NCI-H526 treated with DMSO at 0.1 percent for 48 hours (cell line): ENCODE measurements around the gene RER1.
"Not testable (repeated sequence)": the region's sequence is repeated elsewhere in the genome, so short reads cannot be mapped to it uniquely, and the experiment has no call there.

Experiments
- DNase-seq: peaks from one replicate; lab custom pipeline; 2025; lab: John Stamatoyannopoulos, UW

The RER1 gene

GRCh38 chr1:2427976-2428375 lies 36.3 kb downstream of the RER1 start:
- DNase-seq: no peak

- DNase-seq: no peak
These were observed 36.8 kb downstream of the RER1 start for GRCh38 chr1:2428490-2428889.

GRCh38 chr1:2429780-2430591 lies 38.3 kb downstream of the RER1 start:
- no peak for DNase-seq

GRCh38 chr1:2430592-2430973 lies 38.9 kb downstream of the RER1 start:
- no peak for DNase-seq

- no peak for DNase-seq
These were observed 39.5 kb downstream of the RER1 start for GRCh38 chr1:2431103-2431502.

GRCh38 chr1:2431518-2431917 lies 39.9 kb downstream of the RER1 start:
- DNase-seq: no peak

- no peak for DNase-seq
These were observed 40.8 kb downstream of the RER1 start for GRCh38 chr1:2432441-2432844.

GRCh38 chr1:2433196-2433595 lies 41.6 kb downstream of the RER1 start:
- DNase-seq: no peak

GRCh38 chr1:2433936-2434655 lies 42.5 kb downstream of the RER1 start:
- DNase-seq: no peak

- no peak for DNase-seq
These were observed 43.5 kb downstream of the RER1 start for GRCh38 chr1:2435091-2435490.

GRCh38 chr1:2435746-2436355 lies 44.2 kb downstream of the RER1 start:
- no peak for DNase-seq

- DNase-seq: no peak
These were observed 45.2 kb downstream of the RER1 start for GRCh38 chr1:2436876-2437275.

GRCh38 chr1:2437617-2438016 lies 46.0 kb downstream of the RER1 start:
- DNase-seq: no peak

- no peak for DNase-seq
These were observed 46.4 kb downstream of the RER1 start for GRCh38 chr1:2438038-2438437.

GRCh38 chr1:2438641-2439040 lies 47.0 kb downstream of the RER1 start:
- DNase-seq: no peak

- no peak for DNase-seq
These were observed 47.7 kb downstream of the RER1 start for GRCh38 chr1:2439369-2439768.

GRCh38 chr1:2440346-2440745 lies 48.7 kb downstream of the RER1 start:
- not testable (repeated sequence) for DNase-seq

- DNase-seq: no peak
These were observed 50.1 kb downstream of the RER1 start for GRCh38 chr1:2441746-2442145.

GRCh38 chr1:2442661-2443060 lies 51.0 kb downstream of the RER1 start:
- DNase-seq: no peak

GRCh38 chr1:2443277-2444137 lies 51.9 kb downstream of the RER1 start:
- DNase-seq: no peak

GRCh38 chr1:2444138-2444591 lies 52.5 kb downstream of the RER1 start:
- no peak for DNase-seq
